GM12891 (cell line): ENCODE data around the gene CCSER2.
"Not testable (repeated sequence)": the region's sequence is repeated elsewhere in the genome, so short reads cannot be mapped to it uniquely, and the experiment has no call there.

Experiments
- POLR2A ChIP-seq: IDR thresholded peaks from 2 replicates; pipeline ENCODE4 v1.6.1; 2011; ENCODE audit warnings: low read depth, low read length, control low read depth
- TAF1 ChIP-seq: IDR thresholded peaks from 2 replicates; pipeline ENCODE4 v1.6.1; 2011; ENCODE audit warnings: low read depth, low read length, control low read depth

- TF ChIP-seq TAF1, POLR2A: not testable (repeated sequence)
Measured at GRCh38 chr10:84347575-84348002, 19.2 kb downstream of the CCSER2 start.
